ENCODE results near the gene RAB3IL1.

RAB3IL1 gene

DNA sequence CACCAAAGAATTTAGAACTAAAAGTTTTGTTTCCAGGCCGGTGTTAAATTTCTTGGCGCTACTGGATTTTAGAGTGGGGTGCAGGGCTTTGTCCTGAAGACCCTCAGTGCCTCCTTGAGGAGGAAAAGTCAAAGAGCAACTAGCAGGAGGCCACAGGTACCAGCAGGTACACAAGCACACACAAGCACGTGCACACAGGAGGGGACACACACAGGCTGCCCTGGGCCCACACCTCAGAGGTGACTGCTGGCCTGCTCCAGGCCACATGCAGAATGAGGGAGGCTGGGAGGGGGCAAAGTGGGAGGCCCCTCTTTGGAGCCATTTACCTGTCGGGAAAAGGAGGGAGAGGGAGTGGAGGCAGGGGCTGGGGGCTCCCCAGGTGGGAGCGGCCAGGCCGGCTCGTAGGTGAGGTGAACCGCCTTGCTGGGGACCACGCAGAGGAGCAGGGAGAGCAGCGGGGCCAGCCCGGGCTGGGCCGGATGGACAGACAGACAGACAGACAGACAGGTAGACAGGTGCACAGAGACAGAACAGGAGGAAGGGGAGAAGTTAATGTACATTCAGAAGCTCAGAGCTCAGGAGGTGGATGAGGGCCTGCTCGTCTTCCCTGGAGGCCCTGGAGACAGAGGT, 12.2 kb downstream of the RAB3IL1 start:
- no peak for DNase-seq (ENCODE audit: low read depth)

DNA sequence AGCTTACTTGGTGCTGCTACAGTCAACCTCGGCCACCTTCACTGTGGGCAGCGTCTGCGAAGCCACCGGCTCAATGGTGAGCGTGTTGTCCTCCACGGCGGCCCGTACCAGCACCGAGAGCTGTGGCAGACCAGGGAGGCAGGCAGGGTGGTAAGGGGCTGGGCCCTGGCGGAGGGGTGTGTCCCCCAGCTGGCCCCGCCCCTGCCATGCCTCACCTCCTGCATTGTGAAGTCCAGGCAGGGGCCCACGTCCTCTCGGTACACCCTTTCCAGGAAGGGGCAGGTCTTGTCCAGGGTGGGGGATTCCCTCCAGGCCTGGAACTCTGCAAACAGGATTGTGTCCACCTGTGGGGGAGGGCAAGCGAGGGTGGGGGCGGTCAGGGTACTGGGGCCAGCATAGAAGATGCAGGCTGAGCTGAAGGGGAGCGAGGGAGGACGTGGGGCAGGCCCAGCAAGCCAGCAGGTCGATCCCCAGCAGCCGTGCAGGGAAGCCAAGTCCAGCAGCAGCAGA, 12.8 kb downstream of the RAB3IL1 start:
- no peak for DNase-seq (ENCODE audit: low read depth)

- DNase-seq (ENCODE audit: low read depth): no peak
Observed at GRCh38 chr11:61903845-61904244, 13.5 kb downstream of the RAB3IL1 start.

- DNase-seq (ENCODE audit: low read depth): no peak
Observed at GRCh38 chr11:61902313-61902712, 15.1 kb downstream of the RAB3IL1 start.

GRCh38 chr11:61901397-61901796, 16.0 kb downstream of the RAB3IL1 start:
- no peak for DNase-seq (ENCODE audit: low read depth)

DNA sequence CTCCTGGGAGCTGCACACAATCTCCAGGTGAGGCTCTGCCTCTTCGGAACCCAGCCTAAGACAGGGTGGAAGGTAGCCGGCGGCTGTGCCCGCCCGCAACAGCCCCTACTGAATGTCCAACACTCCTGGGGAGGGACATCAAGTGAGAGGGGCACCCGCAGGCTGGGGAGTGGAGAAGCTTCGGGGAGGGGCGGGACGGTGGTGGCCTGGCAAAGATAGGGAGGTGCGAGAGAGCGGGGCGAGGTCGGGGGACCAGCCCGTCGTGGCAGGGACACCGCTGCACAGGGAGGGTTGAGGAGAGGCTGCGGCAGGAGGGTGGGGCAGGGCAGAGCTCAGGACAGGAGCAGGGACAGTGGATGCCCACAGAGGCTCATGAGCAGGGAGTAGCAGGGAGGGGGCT, 17.1 kb downstream of the RAB3IL1 start:
- DNase-seq (ENCODE audit: low read depth): no peak

GRCh38 chr11:61899146-61899841, 18.1 kb downstream of the RAB3IL1 start:
- peak; percentile 81 for DNase-seq (ENCODE audit: low read depth)

DNA sequence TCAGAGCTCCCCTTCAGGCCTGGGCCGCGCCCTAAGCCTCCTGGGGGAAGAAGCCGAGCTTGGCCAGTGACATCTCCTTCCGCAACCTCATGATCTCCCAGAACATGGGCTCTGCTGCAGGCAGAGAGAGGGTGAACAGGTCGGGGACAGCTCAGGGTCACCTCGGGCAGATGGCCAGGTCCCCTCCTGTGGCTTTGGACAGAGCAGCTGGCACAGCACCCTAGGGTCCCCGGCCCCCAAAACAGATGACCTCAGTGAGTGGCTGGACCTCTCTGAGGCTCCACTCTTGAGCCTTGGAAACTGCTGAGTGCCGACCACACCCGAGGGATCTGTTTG, 19.2 kb downstream of the RAB3IL1 start:
- no peak for DNase-seq (ENCODE audit: low read depth)

GRCh38 chr11:61897387-61898246, 19.7 kb downstream of the RAB3IL1 start:
- DNase-seq (ENCODE audit: low read depth): peak; percentile 59

- no peak for DNase-seq (ENCODE audit: low read depth)
Observed at GRCh38 chr11:61896665-61897386, 20.5 kb downstream of the RAB3IL1 start.

DNA sequence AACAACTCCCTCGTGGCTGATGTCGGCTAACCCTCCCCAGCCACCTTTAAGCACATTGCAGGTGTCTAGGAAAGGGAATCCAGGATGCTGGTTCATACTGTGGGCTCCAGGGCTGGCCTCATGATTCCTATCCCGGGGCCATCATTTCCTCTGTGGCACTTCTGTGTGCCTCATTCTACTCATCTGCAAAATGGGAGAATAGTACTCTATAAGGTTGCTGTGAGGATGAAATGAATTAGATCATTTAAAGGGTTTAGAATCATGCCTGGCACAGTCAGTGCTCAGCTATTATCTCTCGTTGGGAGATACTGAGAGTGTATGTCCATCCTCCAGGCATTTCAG, 21.7 kb downstream of the RAB3IL1 start:
- no peak for DNase-seq (ENCODE audit: low read depth)

DNA sequence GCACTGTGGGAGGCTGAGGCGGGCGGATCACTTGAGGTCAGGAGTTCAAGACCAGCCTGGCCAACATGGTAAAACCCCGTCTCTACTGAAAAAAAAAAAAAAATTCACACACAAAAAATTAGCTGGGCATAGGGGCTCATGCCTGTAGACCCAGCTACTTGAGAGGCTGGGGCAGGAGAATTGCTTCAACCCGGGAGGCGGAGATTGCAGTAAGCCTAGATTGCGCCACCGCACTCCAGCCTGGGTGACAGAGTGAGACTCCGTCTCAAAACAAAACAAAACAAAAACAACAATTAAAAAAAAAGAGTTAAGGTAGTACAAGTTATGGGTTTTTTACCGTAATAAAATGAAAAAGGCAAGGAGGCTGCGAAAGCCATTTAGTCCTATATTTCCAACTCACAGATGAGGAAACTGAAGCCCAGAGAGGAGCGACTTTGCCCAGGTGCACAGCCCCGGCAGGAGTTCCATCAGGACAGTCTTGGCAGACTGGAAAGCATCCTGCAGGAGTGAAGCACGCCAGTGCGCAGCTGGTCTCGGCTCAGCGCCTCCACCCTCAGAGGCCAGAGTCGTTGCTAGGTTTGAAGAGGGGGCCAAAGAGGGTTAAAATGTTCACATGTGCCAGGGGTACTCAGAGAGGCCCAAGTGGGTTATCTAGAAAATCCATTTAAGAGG, 22.2 kb downstream of the RAB3IL1 start:
- DNase-seq (ENCODE audit: low read depth): no peak

- no peak for DNase-seq (ENCODE audit: low read depth)
Observed at GRCh38 chr11:61893981-61894380, 23.4 kb downstream of the RAB3IL1 start.

GRCh38 chr11:61892085-61892370, 25.3 kb downstream of the RAB3IL1 start:
- DNase-seq (ENCODE audit: low read depth): no peak

DNA sequence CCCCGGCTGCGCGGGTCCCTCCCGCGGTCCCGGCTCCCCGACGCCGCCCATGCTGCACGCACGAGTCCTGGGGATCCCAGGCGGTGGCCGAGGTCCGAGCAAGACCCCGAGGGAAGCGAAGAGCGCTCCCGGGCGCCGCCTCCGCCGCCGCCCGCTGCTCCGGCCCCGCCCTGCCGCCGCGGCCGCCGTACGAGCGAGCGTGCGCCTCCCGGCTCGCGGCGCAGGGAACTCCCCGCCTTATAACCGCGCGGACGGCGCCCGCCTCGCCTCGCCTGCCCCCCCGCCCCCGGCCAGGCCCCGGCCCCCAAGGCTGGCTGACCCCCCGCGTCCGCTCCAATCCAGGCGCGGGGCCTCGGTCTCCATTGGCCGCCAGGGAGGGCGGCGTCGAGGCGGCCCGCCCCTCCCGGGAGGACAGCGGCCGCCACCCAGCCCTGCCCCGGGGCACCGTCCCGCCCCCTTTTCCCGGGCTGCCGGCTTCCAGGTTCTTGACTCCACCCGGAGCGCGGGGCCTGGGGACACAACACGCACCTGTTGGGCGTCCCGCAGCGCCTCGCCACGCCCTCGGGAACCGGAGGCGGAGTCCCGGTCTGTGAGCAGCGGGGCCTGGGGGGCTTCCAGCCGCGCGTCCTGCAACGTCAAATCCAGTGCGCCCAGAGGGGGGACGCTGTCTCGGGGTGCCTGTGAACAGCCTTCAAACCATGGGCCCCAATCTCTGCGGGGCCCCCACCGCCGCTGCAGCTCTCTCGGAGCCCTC, 25.9 kb downstream of the RAB3IL1 start, which contains the start of gene FADS3:
Gene FADS3, minus strand, starts transcription at position 215 of the 754 bp plus-strand sequence. Its CDS starts 164 bp downstream, at position 51.
- DNase-seq (ENCODE audit: low read depth): peak; percentile 33

- DNase-seq (ENCODE audit: low read depth): no peak
Observed at GRCh38 chr11:61890529-61891330, 26.6 kb downstream of the RAB3IL1 start.

DNA sequence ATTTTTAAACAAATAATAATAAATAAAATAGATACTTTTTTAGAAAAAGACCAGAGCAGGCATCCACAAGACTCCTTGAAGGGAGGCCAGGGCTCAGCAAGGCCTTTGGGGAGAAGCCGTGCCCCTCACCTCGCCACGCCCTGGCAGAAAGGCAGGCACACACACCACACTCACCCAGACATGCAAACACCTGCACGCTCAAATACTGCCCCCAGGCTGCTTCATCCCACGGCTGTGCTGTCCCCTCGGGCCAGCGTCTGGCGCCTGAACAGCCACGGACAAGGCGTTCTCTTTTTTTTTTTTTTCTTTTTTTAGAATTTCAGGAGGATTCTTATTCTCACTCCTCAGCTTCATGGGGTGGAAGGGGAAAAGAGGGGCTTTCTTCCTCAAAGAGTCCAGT, 27.5 kb downstream of the RAB3IL1 start:
- no peak for DNase-seq (ENCODE audit: low read depth)

- DNase-seq (ENCODE audit: low read depth): no peak
Observed at GRCh38 chr11:61888590-61888989, 28.8 kb downstream of the RAB3IL1 start.

DNA sequence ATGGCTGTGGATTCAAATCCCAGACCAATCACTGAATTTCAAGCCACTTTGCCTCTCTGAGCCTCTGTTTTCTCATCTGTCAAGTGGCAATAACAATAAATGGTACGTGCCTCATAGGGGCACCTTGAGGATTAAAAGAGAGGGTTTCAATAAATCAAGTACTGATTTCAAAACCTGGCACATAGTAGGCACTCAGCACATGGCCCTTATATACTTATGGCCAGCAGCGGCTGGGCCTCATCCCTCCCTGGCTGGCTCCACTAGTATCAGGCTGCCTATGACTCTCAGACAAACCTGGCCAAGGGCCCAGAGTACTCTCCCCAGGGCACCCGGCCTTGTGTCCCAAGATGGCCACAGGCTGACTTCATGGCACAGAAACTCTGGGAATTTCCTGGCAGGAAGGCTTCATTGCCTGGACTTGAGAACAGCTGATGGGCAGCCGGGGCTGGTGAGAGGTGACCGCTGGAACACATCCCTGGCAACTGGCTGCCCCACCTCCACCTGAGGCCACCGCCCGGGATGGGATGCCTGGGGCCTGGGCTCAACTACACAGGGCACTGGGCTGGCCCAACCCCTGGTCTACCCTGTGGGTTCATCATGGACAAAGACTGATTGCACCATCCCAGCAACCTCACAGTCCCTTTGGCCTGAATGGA, 29.4 kb downstream of the RAB3IL1 start:
- DNase-seq (ENCODE audit: low read depth): no peak

- DNase-seq (ENCODE audit: low read depth): no peak
Observed at GRCh38 chr11:61886643-61887042, 30.7 kb downstream of the RAB3IL1 start.
